C4-2B (cell line): ENCODE results near the gene ELFN1.

Experiments used
- ZFX ChIP-seq: fragments of 450-650 bp; IDR thresholded peaks from 2 replicates; pipeline ENCODE4 v1.6.1; 2017
- TF ChIP-seq, protein P1 (sequence below): fragments of 450-650 bp; conservative IDR thresholded peaks from 2 replicates; pipeline ENCODE4 v1.5.1; 2017; ENCODE audit warnings: mild to moderate bottlenecking

- TF ChIP-seq, protein P1, sequence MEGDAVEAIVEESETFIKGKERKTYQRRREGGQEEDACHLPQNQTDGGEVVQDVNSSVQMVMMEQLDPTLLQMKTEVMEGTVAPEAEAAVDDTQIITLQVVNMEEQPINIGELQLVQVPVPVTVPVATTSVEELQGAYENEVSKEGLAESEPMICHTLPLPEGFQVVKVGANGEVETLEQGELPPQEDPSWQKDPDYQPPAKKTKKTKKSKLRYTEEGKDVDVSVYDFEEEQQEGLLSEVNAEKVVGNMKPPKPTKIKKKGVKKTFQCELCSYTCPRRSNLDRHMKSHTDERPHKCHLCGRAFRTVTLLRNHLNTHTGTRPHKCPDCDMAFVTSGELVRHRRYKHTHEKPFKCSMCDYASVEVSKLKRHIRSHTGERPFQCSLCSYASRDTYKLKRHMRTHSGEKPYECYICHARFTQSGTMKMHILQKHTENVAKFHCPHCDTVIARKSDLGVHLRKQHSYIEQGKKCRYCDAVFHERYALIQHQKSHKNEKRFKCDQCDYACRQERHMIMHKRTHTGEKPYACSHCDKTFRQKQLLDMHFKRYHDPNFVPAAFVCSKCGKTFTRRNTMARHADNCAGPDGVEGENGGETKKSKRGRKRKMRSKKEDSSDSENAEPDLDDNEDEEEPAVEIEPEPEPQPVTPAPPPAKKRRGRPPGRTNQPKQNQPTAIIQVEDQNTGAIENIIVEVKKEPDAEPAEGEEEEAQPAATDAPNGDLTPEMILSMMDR = no peak; the same call in 1 of the 2 replicates
- no peak for TF ChIP-seq ZFX
Observed at GRCh38 chr7:1758859-1759521, 88.9 kb downstream of the ELFN1 start.
